Right lobe of liver (tissue), 4 donors: ENCODE measurements around the gene ASAP3.

ENCODE experiments used
- CTCF ChIP-seq, 4 donors: fragments of 200-600 bp in 3 of 4; fragments of 450-650 bp in 1 of 4; IDR thresholded peaks; one replicate each; pipeline versions ENCODE4 v1.5.1 to v1.8.0; 2016 to 2022; ENCODE audit warnings: antibody characterized with exemption in 4 of 4, mild to moderate bottlenecking in 2 of 4
- POLR2A ChIP-seq: fragments of 450-650 bp; IDR thresholded peaks from one replicate; pipeline ENCODE4 v1.6.1; 2017; ENCODE audit warnings: antibody characterized with exemption, mild to moderate bottlenecking
- donor health status: DM: no; HTN: no; CAD: no.
- donor health status: DM: no; HTN: no; CAD: no.
- donor health status: DM: no; HTN: yes; CAD: no.

GRCh38 chr1:23528250-23528978 is 44.4 kb upstream of the ASAP3 start:
- TF ChIP-seq CTCF (IDR thresholded peaks at IDR 0.05) (peak in 1 of 4 donors; percentile 10), POLR2A (no peak)
